Fibroblast of pulmonary artery (primary cell): ENCODE measurements around the gene JMJD7.

Experiments
- DNase-seq: peaks from one replicate; pipeline ENCODE4 v3.0.0-alpha.2; 2010; ENCODE audit warnings: low read depth
- H3K4me3 ChIP-seq: replicated peaks from 2 replicates; pipeline ENCODE4 v1.5.1; 2011; ENCODE audit warnings: low read depth, mild to moderate bottlenecking, control low read depth, low read length, moderate library complexity
- CTCF ChIP-seq: IDR thresholded peaks from 2 replicates; pipeline ENCODE4 v1.5.1; 2011; ENCODE audit warnings: mild to moderate bottlenecking, control low read depth, low read length, inconsistent platforms; ENCODE audit errors: missing control alignments

Gene JMJD7

GRCh38 chr15:41814534-41814933, 13.4 kb upstream of the JMJD7 start:
- no peak overlapping the region for H3K4me3 ChIP-seq
- no peak for DNase-seq
- no peak for TF ChIP-seq CTCF

GRCh38 chr15:41816788-41817187, 11.1 kb upstream of the JMJD7 start:
- no peak overlapping the region for H3K4me3 ChIP-seq
- no peak for DNase-seq
- no peak for TF ChIP-seq CTCF

GRCh38 chr15:41817327-41817726, 10.6 kb upstream of the JMJD7 start:
- no peak overlapping the region for H3K4me3 ChIP-seq
- DNase-seq: no peak
- no peak for TF ChIP-seq CTCF

- no peak overlapping the region for H3K4me3 ChIP-seq
- DNase-seq: no peak
- no peak for TF ChIP-seq CTCF
Measured at GRCh38 chr15:41817781-41818180, 10.1 kb upstream of the JMJD7 start.

GRCh38 chr15:41819455-41820050, 8.3 kb upstream of the JMJD7 start:
- TF ChIP-seq CTCF: no peak
- DNase-seq: no peak
- no peak overlapping the region for H3K4me3 ChIP-seq

- TF ChIP-seq CTCF: no peak
- H3K4me3 ChIP-seq: no peak overlapping the region
- DNase-seq: no peak
Measured at GRCh38 chr15:41820791-41821423, 7.0 kb upstream of the JMJD7 start.

- no peak for TF ChIP-seq CTCF
- no peak overlapping the region for H3K4me3 ChIP-seq
- no peak for DNase-seq
Measured at GRCh38 chr15:41821831-41822230, 6.1 kb upstream of the JMJD7 start.
